Heart left ventricle (tissue), 16 donors: ENCODE measurements around the gene SHC3. TPM values are rescaled to one million over a fixed set of nuclear protein-coding genes. Genes with fewer than 3 reads are reported as not detected.

Experiments used
- ATAC-seq, 4 donors: fragments of 200-7000 bp; cut with Tn5 transposase; one replicate each; pipeline ENCODE4 v1.9.1; 2020 to 2022; ENCODE audit warnings: moderate library complexity in 4 of 4, mild to moderate bottlenecking in 3 of 4, moderate number of reproducible peaks in 1 of 4
- DNase-seq, 5 donors: peaks; one replicate each; pipeline ENCODE4 v3.0.0-alpha.2; 2020
- H3K27ac ChIP-seq, 12 donors: fragments of 200-600 bp; sonication (generic) in 4 of 12; one replicate each; pipeline versions ENCODE4 v1.5.0 to v1.8.0; 2016 to 2022; ENCODE audit warnings: mild to moderate bottlenecking in 2 of 12
- H3K27me3 ChIP-seq, 9 donors: fragments of 200-600 bp; sonication (generic) in 2 of 9; one replicate each; pipeline versions ENCODE4 v1.5.1 to v1.8.0; 2016 to 2022; ENCODE audit warnings: mild to moderate bottlenecking in 3 of 9
- H3K36me3 ChIP-seq, 9 donors: fragments of 200-600 bp; sonication (generic) in 2 of 9; one replicate each; pipeline versions ENCODE4 v1.5.0 to v1.8.0; 2018 to 2022; ENCODE audit warnings: mild to moderate bottlenecking in 2 of 9
- H3K4me1 ChIP-seq, 12 donors: fragments of 200-600 bp; sonication (generic) in 4 of 12; one replicate each; pipeline versions ENCODE4 v1.5.0 to v1.8.0; 2016 to 2022; ENCODE audit warnings: mild to moderate bottlenecking in 3 of 12
- H3K4me3 ChIP-seq, 12 donors: fragments of 200-600 bp; sonication (generic) in 4 of 12; one replicate each; pipeline versions ENCODE4 v1.5.0 to v1.8.0; 2017 to 2022; ENCODE audit warnings: mild to moderate bottlenecking in 9 of 12, moderate library complexity in 4 of 12
- H3K9me3 ChIP-seq, 12 donors: fragments of 200-600 bp; sonication (generic) in 4 of 12; one replicate each; pipeline versions ENCODE4 v1.5.0 to v1.8.0; 2016 to 2022; ENCODE audit warnings: mild to moderate bottlenecking in 1 of 12
- POLR2A ChIP-seq, 2 donors: fragments of 450-650 bp; IDR thresholded peaks; one replicate each; pipeline ENCODE4 v1.6.1; 2017; ENCODE audit warnings: antibody characterized with exemption in 2 of 2, mild to moderate bottlenecking in 2 of 2, moderate library complexity in 2 of 2
- WGBS, 4 donors: extraction: QIAGEN DNeasy Blood & Tissue Kit in 2 of 4; methylation state at CpG; one replicate each; pipeline versions ENCODE4 v1.1.5 to v1.1.7; 2013 to 2018; 5-methylcytosine and 5-hydroxymethylcytosine counted together
- intact Hi-C, 10 donors: fragments of 100-400 bp; cut with DNase I; formaldehyde crosslinking; loops; one replicate each; pipeline versions ENCODE4 v1.11.1 to v1.14.2; 2022
- polyA plus RNA-seq, 2 donors: library from polyadenylated mRNA; stranded (reverse); fragments of 200-250 nt; gene quantifications; one replicate each; pipeline ENCODE4 v1.2.3, GENCODE V29; 2013
- total RNA-seq, 9 donors: library from RNA; depleted of rRNA in 2 of 9; stranded (reverse); fragments of >200 nt in 2 of 9; fragmentation: NEBNext Ultra II Directional in 3 of 9; extraction: Animal tissue kit (Norgen Biotek cat#: 25700) in 3 of 9; gene quantifications; one replicate each; pipeline versions ENCODE4 v1.1.0 to v1.2.4, GENCODE V29; 2016 to 2023
- TF ChIP-seq, protein P1 (sequence below), 12 donors: fragments of 200-600 bp; sonication (generic) in 4 of 12; IDR thresholded peaks; one replicate each; pipeline versions ENCODE4 v1.5.0 to v1.8.0; 2018 to 2022; ENCODE audit warnings: antibody characterized with exemption in 12 of 12, mild to moderate bottlenecking in 5 of 12
- donor health status: ischemic (EF 13 %, LVEDD 7.1; RV severe dilation, severe dysfunction).
- donor health status: healthy with polysubstance abuse.
- donor health status: DM: no; HTN: yes; CAD: no.
- donor health status: DM: no; HTN: no; CAD: no.
- donor health status: ischemic (EF 25% LVEDD 6.9; RV normal size, moderate dysfunction).
- donor health status: ischemic (EF 25% LVEDD 5.7; RV mildly dilated, moderate dysfunction).
- donor health status: healthy.
- donor health status: DM: yes; HTN: yes; CAD: no.
- donor health status: ischemic (EF 35%, LVEDD 5.7; RV mildly dilated, moderate dysfunction).
- donor health status: nonischemic (EF 11% LVEDD 7.7; RV severe dilation, severe dysfunction).
- donor health status: DM: yes; HTN: yes; CAD: no.
- donor health status: PGD.
- donor health status: ischemic (EF 29% LVEDD 5.4; RV normal size, mild dysfunction).
- donor health status: nonischemic (EF 23%, LVEDD 6.1; RV moderate dilation, normal function).

The SHC3 gene
- total and polyA plus RNA-seq, 11 donors: 0.20 to 4.3 (median 0.52) TPM

GRCh38 chr9:89175828-89176261 lies 2.8 kb downstream of the SHC3 start:
- Histone ChIP-seq H3K4me1 (peaks cover 0 to 38% (median 21%) of the 10 kb centered on the region in 12 donors), H3K27me3 (peaks cover 5 to 65% (median 36%) of the 10 kb centered on the region in 9 donors), H3K36me3 (no peaks in the 10 kb centered on the region), H3K27ac (no peak overlapping the region), H3K4me3 (no peak overlapping the region), H3K9me3 (no peaks in the 10 kb centered on the region)
- WGBS, 4 donors: 88 to 91% (median 90%) methylated on average over 5 of the region's 5 CpGs
- ATAC-seq (no peak), DNase-seq (no peak)
- TF ChIP-seq POLR2A (IDR thresholded peaks at IDR 0.05): no peak
- TF ChIP-seq, protein P1, sequence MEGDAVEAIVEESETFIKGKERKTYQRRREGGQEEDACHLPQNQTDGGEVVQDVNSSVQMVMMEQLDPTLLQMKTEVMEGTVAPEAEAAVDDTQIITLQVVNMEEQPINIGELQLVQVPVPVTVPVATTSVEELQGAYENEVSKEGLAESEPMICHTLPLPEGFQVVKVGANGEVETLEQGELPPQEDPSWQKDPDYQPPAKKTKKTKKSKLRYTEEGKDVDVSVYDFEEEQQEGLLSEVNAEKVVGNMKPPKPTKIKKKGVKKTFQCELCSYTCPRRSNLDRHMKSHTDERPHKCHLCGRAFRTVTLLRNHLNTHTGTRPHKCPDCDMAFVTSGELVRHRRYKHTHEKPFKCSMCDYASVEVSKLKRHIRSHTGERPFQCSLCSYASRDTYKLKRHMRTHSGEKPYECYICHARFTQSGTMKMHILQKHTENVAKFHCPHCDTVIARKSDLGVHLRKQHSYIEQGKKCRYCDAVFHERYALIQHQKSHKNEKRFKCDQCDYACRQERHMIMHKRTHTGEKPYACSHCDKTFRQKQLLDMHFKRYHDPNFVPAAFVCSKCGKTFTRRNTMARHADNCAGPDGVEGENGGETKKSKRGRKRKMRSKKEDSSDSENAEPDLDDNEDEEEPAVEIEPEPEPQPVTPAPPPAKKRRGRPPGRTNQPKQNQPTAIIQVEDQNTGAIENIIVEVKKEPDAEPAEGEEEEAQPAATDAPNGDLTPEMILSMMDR (IDR thresholded peaks at IDR 0.05): no peak
- intact Hi-C loops: loop anchor here in 2 of 10 donors (10.0 kb wide), 2 partner anchors 99 to 151 kb away; no protein-coding TSS in a partner anchor

DNA sequence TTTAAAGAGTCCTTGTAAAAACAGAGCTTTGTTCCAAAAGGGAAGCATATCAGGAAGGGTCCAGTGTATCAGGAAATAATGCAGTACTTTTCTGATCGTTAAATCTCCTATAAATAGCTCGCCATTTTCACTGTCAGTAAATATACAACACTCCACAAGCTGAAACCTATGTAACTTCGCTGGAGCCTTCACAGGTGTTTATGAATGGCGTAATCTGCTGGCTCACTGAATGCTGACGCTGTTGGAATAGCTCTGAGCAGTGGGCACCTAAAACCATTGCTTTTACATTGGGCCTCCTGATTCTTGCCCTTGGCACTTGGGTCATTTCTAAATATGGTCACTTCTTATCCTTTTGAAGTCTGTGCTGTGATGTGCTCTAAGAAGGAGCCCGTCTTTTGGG lies 4.3 kb downstream of the SHC3 start:
- H3K9me3 ChIP-seq: no peaks in the 10 kb centered on the region
- DNase-seq: no peak
- WGBS, 4 donors: 63 to 70% (median 65%) methylated on average over 6 of the region's 6 CpGs
- H3K27ac ChIP-seq: no peak overlapping the region
- intact Hi-C loops: loop anchor here in 2 of 10 donors (10.0 kb wide), 2 partner anchors 101 to 149 kb away; no protein-coding TSS in a partner anchor
- peaks cover 0 to 25% (median 14%) of the 10 kb centered on the region in 12 donors for H3K4me1 ChIP-seq
- ATAC-seq: no peak
- TF ChIP-seq, protein P1 (IDR thresholded peaks at IDR 0.05): no peak
- no peak for TF ChIP-seq POLR2A (IDR thresholded peaks at IDR 0.05)
- H3K36me3 ChIP-seq: no peaks in the 10 kb centered on the region
- peaks cover 5 to 57% (median 36%) of the 10 kb centered on the region in 9 donors for H3K27me3 ChIP-seq
- H3K4me3 ChIP-seq: no peak overlapping the region

DNA sequence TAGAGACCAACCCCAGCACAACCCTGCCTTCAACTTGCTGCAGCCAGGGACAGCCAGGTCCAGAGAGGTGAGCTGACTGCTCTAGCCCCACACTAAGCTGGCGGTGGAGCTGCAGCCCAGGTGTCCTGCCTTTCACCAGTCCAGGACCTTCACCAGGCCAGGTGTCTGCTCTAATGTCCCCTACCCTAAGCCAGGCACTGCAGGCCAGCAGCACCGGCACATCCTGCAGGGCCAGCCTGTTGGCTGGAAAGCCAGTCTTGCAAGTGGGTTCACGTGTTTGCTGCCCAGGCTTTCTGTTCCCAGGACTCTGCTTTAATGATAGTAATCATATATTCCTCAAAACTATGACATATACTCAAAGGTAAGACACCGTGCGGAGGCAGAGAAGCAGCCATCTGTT lies 5.5 kb downstream of the SHC3 start:
- H3K4me1 ChIP-seq: peaks cover 0 to 13% (median 6%) of the 10 kb centered on the region in 12 donors
- no peak overlapping the region for H3K4me3 ChIP-seq
- H3K27me3 ChIP-seq: peaks cover 5 to 50% (median 31%) of the 10 kb centered on the region in 9 donors
- no peaks in the 10 kb centered on the region for H3K9me3 ChIP-seq
- ATAC-seq (no peak), DNase-seq (no peak)
- 89 to 92% (median 90%) methylated on average over 5 of the region's 5 CpGs for WGBS, 4 donors
- no peak overlapping the region for H3K27ac ChIP-seq
- no peaks in the 10 kb centered on the region for H3K36me3 ChIP-seq
- intact Hi-C loops: loop anchor here in 2 of 10 donors (10.0 kb wide), 2 partner anchors 102 to 148 kb away; no protein-coding TSS in a partner anchor
- TF ChIP-seq POLR2A (IDR thresholded peaks at IDR 0.05): no peak
- TF ChIP-seq, protein P1 (IDR thresholded peaks at IDR 0.05): no peak

DNA sequence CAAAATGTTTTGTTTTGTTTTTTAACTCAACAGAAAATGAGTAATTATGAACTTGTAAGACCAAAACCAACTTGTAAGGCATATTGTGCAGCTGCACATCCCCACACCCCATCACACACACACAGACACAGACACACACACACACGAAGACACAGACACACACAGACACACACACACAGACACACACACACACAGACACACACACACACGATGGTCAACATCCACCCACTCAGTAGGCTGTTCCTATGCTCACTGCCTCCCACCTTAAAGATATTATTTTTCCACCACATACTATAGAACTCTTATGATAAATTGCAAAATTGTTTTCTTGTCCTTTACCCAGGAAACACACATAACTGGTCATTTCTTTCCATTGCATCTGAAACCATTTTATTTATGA lies 6.2 kb downstream of the SHC3 start:
- H3K9me3 ChIP-seq: no peaks in the 10 kb centered on the region
- no peaks in the 10 kb centered on the region for H3K36me3 ChIP-seq
- no peak overlapping the region for H3K4me3 ChIP-seq
- WGBS, 4 donors: 49 to 64% (median 55%) methylated on average over 2 of the region's 2 CpGs
- TF ChIP-seq, protein P1 (IDR thresholded peaks at IDR 0.05): no peak
- no peak for TF ChIP-seq POLR2A (IDR thresholded peaks at IDR 0.05)
- peaks cover 0 to 6% (median 2%) of the 10 kb centered on the region in 12 donors for H3K4me1 ChIP-seq
- intact Hi-C loops: loop anchor here in 2 of 10 donors (10.0 kb wide), 2 partner anchors 102 to 148 kb away; no protein-coding TSS in a partner anchor
- no peak overlapping the region for H3K27ac ChIP-seq
- H3K27me3 ChIP-seq: peaks cover under 1 to 43% (median 27%) of the 10 kb centered on the region in 9 donors
- no peak for ATAC-seq
- no peak for DNase-seq
